ENCODE data around the gene ANGPTL2. TPM values are rescaled to one million over a fixed set of nuclear protein-coding genes. Genes with fewer than 3 reads are reported as not detected.

Gene ANGPTL2
- total RNA-seq, 4 donors from 2014 or later = 36.5 to 52.5 (median 50.8) TPM

- ATAC-seq = no peak
- 69 to 90% methylated on average over 2 to 3 of the region's 10 CpGs for WGBS, 2 donors (ENCODE audit: low coverage in 1 of 2)
Observed at GRCh38 chr9:127168756-127169574, 46.5 kb upstream of the ANGPTL2 start.

DNA sequence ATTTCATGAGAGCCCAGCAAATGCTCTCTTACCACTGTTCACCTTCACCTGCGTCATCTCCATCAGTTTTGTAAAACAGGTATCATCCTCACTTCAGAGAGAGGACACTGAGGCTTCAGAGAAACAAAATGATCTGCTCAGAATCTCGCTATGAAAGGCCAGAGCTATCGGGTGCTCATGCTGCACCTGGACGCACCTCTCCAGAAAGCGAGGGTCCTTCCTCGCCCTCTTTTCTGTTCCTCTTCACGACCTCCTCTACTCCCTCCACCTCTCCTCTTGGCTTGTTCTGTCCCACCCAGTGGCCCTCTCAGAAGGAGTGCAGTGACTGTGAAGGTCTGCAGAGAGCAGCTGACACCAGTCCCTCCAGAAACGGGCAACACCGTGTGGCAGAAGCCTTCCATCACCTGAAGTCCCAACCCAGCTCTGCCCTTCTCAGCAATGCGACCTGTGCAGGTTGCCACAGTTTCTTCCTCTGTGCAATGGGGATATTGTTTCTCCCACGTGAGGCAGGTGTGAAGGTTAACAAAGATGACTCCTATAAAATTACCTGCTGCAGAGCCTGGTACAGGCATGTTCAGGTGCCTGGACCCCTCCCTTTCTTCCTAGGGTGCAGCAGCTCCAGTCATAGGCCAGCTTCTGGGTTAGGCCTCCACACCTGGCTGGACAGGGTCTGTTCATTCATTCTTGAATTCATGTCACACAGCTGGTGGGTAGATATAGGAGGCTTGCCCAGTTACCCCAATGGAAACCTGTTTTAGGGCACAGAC lies 45.3 kb upstream of the ANGPTL2 start:
- no peak for ATAC-seq
- Histone ChIP-seq H3K4me3 (no peak overlapping the region), H3K4me1 (peaks cover 0 to 19% (median 0%) of the 10 kb centered on the region in 3 donors), H3K36me3 (peaks cover 0 to 22% of the 10 kb centered on the region in 2 donors), H3K27me3 (no peaks in the 10 kb centered on the region), H3K27ac (no peak overlapping the region), H3K9me3 (no peaks in the 10 kb centered on the region)
- 94 to 95% methylated on average over 9 of the region's 11 CpGs for WGBS, 2 donors (ENCODE audit: low coverage in 1 of 2)
- TF ChIP-seq EP300 (IDR thresholded peaks at IDR 0.05) = no peak
- no peak for TF ChIP-seq POLR2AphosphoS5 (IDR thresholded peaks at IDR 0.05)
- TF ChIP-seq, protein P1, sequence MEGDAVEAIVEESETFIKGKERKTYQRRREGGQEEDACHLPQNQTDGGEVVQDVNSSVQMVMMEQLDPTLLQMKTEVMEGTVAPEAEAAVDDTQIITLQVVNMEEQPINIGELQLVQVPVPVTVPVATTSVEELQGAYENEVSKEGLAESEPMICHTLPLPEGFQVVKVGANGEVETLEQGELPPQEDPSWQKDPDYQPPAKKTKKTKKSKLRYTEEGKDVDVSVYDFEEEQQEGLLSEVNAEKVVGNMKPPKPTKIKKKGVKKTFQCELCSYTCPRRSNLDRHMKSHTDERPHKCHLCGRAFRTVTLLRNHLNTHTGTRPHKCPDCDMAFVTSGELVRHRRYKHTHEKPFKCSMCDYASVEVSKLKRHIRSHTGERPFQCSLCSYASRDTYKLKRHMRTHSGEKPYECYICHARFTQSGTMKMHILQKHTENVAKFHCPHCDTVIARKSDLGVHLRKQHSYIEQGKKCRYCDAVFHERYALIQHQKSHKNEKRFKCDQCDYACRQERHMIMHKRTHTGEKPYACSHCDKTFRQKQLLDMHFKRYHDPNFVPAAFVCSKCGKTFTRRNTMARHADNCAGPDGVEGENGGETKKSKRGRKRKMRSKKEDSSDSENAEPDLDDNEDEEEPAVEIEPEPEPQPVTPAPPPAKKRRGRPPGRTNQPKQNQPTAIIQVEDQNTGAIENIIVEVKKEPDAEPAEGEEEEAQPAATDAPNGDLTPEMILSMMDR (IDR thresholded peaks at IDR 0.05) = no peak
- no peak for TF ChIP-seq POLR2A (IDR thresholded peaks at IDR 0.05)

More at GRCh38 chr9:127168756-127169574, 46.5 kb upstream of the ANGPTL2 start:
- Histone ChIP-seq H3K9me3 (no peaks in the 10 kb centered on the region), H3K4me3 (no peak overlapping the region), H3K4me1 (peaks cover 0 to 11% (median 0%) of the 10 kb centered on the region in 3 donors), H3K36me3 (peaks cover 0 to 22% of the 10 kb centered on the region in 2 donors), H3K27me3 (no peaks in the 10 kb centered on the region), H3K27ac (no peak overlapping the region)
- TF ChIP-seq POLR2A (IDR thresholded peaks at IDR 0.05) = no peak
- TF ChIP-seq EP300 (IDR thresholded peaks at IDR 0.05) = no peak
- TF ChIP-seq, protein P1 (IDR thresholded peaks at IDR 0.05) = no peak
- TF ChIP-seq POLR2AphosphoS5 (IDR thresholded peaks at IDR 0.05) = no peak

GRCh38 chr9:127166651-127167524 lies 44.5 kb upstream of the ANGPTL2 start:
- TF ChIP-seq EP300 (IDR thresholded peaks at IDR 0.05) = no peak
- TF ChIP-seq POLR2AphosphoS5 (IDR thresholded peaks at IDR 0.05) = no peak
- no peak for TF ChIP-seq POLR2A (IDR thresholded peaks at IDR 0.05)
- TF ChIP-seq, protein P1 (IDR thresholded peaks at IDR 0.05) = no peak
- H3K9me3 ChIP-seq = no peaks in the 10 kb centered on the region
- no peak overlapping the region for H3K27ac ChIP-seq
- no peaks in the 10 kb centered on the region for H3K27me3 ChIP-seq
- 75 to 80% methylated on average over 3 to 9 of the region's 12 CpGs for WGBS, 2 donors (ENCODE audit: low coverage in 1 of 2)
- no peak overlapping the region for H3K4me3 ChIP-seq
- peaks cover 0 to 22% of the 10 kb centered on the region in 2 donors for H3K36me3 ChIP-seq
- H3K4me1 ChIP-seq = peaks cover 0 to 12% (median 0%) of the 10 kb centered on the region in 3 donors
- ATAC-seq = no peak

- WGBS, 2 donors (ENCODE audit: low coverage in 1 of 2) = 92 to 93% methylated on average over 2 to 5 of the region's 5 CpGs
- Histone ChIP-seq H3K4me3 (no peak overlapping the region), H3K27ac (no peak overlapping the region), H3K9me3 (no peaks in the 10 kb centered on the region), H3K4me1 (peaks cover 0 to 12% (median 0%) of the 10 kb centered on the region in 3 donors), H3K36me3 (peaks cover 0 to 22% of the 10 kb centered on the region in 2 donors), H3K27me3 (no peaks in the 10 kb centered on the region)
- TF ChIP-seq POLR2A (IDR thresholded peaks at IDR 0.05) (no peak), POLR2AphosphoS5 (IDR thresholded peaks at IDR 0.05) (no peak), EP300 (IDR thresholded peaks at IDR 0.05) (no peak)
- TF ChIP-seq, protein P1 (IDR thresholded peaks at IDR 0.05) = no peak
- no peak for ATAC-seq
Observed at GRCh38 chr9:127166111-127166510, 43.7 kb upstream of the ANGPTL2 start.
